Panc1 (cell line): ENCODE results near the gene FAXC.

Experiments used
- POLR2AphosphoS5 ChIP-seq: IDR thresholded peaks from 2 replicates; pipeline ENCODE4 v1.6.1; 2012; ENCODE audit warnings: mild to moderate bottlenecking, low read depth, low read length, moderate library complexity
- SIN3A ChIP-seq: IDR thresholded peaks from 2 replicates; pipeline ENCODE4 v1.6.1; 2012; ENCODE audit warnings: low read depth, mild to moderate bottlenecking, low read length, moderate library complexity, borderline replicate concordance; ENCODE audit not compliant: insufficient read depth
- TCF7L2 ChIP-seq: IDR thresholded peaks from 2 replicates; pipeline ENCODE4 v1.6.1; 2011; ENCODE audit warnings: mild to moderate bottlenecking, low read depth, low read length, inconsistent platforms
- TF ChIP-seq, protein P1 (sequence below): fragments of 450-650 bp; IDR thresholded peaks from 2 replicates; pipeline ENCODE4 v1.5.1; 2017; ENCODE audit warnings: mild to moderate bottlenecking
- TF ChIP-seq, protein P2 (sequence below), 2 experiments: IDR thresholded peaks; 2 replicates each; pipeline ENCODE4 v1.6.1; 2011 to 2012; ENCODE audit warnings: low read depth in 2 of 2, control low read depth in 1 of 2, low read length in 1 of 2, mild to moderate bottlenecking in 1 of 2, moderate library complexity in 1 of 2; ENCODE audit not compliant: insufficient read depth in 1 of 2

DNA sequence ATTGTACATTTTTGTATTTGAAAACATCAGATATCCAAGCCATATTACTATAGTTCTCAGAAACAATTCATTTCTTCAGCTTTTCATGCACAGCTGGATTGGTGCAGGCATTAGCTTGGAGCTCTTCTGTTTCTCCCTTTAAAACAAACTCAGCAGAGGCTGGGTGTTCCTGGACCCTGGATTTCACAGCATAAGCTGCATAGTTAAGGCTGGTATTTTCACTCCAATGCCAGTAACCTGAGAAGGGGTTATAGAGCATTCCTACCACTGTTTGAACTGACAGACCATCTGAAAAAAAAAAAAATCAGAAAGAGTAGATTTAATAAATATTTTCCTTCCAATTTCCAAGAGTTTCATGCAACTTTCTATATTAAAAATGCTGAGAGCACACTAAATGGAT lies 20.1 kb upstream of the FAXC start:
- TF ChIP-seq, protein P1, sequence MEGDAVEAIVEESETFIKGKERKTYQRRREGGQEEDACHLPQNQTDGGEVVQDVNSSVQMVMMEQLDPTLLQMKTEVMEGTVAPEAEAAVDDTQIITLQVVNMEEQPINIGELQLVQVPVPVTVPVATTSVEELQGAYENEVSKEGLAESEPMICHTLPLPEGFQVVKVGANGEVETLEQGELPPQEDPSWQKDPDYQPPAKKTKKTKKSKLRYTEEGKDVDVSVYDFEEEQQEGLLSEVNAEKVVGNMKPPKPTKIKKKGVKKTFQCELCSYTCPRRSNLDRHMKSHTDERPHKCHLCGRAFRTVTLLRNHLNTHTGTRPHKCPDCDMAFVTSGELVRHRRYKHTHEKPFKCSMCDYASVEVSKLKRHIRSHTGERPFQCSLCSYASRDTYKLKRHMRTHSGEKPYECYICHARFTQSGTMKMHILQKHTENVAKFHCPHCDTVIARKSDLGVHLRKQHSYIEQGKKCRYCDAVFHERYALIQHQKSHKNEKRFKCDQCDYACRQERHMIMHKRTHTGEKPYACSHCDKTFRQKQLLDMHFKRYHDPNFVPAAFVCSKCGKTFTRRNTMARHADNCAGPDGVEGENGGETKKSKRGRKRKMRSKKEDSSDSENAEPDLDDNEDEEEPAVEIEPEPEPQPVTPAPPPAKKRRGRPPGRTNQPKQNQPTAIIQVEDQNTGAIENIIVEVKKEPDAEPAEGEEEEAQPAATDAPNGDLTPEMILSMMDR, result no peak
- TF ChIP-seq SIN3A (no peak), POLR2AphosphoS5 (no peak), TCF7L2 (no peak)
- TF ChIP-seq, protein P2, sequence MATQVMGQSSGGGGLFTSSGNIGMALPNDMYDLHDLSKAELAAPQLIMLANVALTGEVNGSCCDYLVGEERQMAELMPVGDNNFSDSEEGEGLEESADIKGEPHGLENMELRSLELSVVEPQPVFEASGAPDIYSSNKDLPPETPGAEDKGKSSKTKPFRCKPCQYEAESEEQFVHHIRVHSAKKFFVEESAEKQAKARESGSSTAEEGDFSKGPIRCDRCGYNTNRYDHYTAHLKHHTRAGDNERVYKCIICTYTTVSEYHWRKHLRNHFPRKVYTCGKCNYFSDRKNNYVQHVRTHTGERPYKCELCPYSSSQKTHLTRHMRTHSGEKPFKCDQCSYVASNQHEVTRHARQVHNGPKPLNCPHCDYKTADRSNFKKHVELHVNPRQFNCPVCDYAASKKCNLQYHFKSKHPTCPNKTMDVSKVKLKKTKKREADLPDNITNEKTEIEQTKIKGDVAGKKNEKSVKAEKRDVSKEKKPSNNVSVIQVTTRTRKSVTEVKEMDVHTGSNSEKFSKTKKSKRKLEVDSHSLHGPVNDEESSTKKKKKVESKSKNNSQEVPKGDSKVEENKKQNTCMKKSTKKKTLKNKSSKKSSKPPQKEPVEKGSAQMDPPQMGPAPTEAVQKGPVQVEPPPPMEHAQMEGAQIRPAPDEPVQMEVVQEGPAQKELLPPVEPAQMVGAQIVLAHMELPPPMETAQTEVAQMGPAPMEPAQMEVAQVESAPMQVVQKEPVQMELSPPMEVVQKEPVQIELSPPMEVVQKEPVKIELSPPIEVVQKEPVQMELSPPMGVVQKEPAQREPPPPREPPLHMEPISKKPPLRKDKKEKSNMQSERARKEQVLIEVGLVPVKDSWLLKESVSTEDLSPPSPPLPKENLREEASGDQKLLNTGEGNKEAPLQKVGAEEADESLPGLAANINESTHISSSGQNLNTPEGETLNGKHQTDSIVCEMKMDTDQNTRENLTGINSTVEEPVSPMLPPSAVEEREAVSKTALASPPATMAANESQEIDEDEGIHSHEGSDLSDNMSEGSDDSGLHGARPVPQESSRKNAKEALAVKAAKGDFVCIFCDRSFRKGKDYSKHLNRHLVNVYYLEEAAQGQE (IDR thresholded peaks at IDR 0.05; ENCODE audit: insufficient read depth in 1 of 2, low read depth in 2 of 2, low read length in 1 of 2), result no peak
